Adrenal gland (tissue), 5 donors: ENCODE data around the gene GPRC5C.
"Not testable (repeated sequence)": the region's sequence is repeated elsewhere in the genome, so short reads cannot be mapped to it uniquely, and the experiment has no call there.

Source experiments
- CTCF ChIP-seq, 6 experiments: fragments of 450-650 bp in 4 of 6; fragments of 200-600 bp in 2 of 6; sonication (generic) in 1 of 6; IDR thresholded peaks; 1 replicate in 5 of 6; 2 replicates in 1 of 6; pipeline versions ENCODE4 v1.5.1 to v1.8.0; 2016 to 2021; ENCODE audit warnings: antibody characterized with exemption in 6 of 6, mild to moderate bottlenecking in 2 of 6, moderate library complexity in 1 of 6
- POLR2A ChIP-seq, 2 donors: fragments of 450-650 bp; IDR thresholded peaks; one replicate each; pipeline ENCODE4 v1.6.1; 2017; ENCODE audit warnings: antibody characterized with exemption in 2 of 2, mild to moderate bottlenecking in 2 of 2, moderate library complexity in 1 of 2
- donor health status: DM: no; HTN: no; CAD: no.

GRCh38 chr17:74405311-74405710, 26.6 kb upstream of the GPRC5C start:
- not testable (repeated sequence) for TF ChIP-seq CTCF, POLR2A (IDR thresholded peaks at IDR 0.05)
